H1 (cell line): ENCODE data around the gene AGER. TPM values are rescaled to one million over a fixed set of nuclear protein-coding genes. Genes with fewer than 3 reads are reported as not detected.

Source experiments
- CBX8 ChIP-seq: fragments of 300-800, 300-1000 bp; sonication (generic); IDR thresholded peaks from 2 replicates; pipeline ENCODE4 v1.7.1; 2016; ENCODE audit warnings: low read depth, low read length, borderline replicate concordance
- CEBPB ChIP-seq: IDR thresholded peaks from 2 replicates; pipeline ENCODE4 v1.6.1; 2012; ENCODE audit warnings: low read depth, low read length
- SAP30 ChIP-seq: fragments of 300-600 bp; sonication (generic); IDR thresholded peaks from 2 replicates; pipeline ENCODE4 v1.7.1; 2012; ENCODE audit warnings: low read length, moderate library complexity, mild to moderate bottlenecking, inconsistent platforms; ENCODE audit not compliant: insufficient read depth, insufficient replicate concordance
- polyA plus RNA-seq, 7 experiments: library from polyadenylated mRNA; depleted of rRNA in 3 of 7; stranded (reverse) in 5 of 7; unstranded in 2 of 7; fragments of >200 nt in 5 of 7; fragments of 200-250 nt in 2 of 7; gene quantifications; 1 replicate in 5 of 7; 2 replicates in 1 of 7; 4 replicates in 1 of 7; pipeline versions ENCODE4 v1.2.1 to v1.2.3, GENCODE V29; 2011 to 2013; ENCODE audit warnings: missing spikeins in 2 of 7, mixed read lengths in 2 of 7
- total RNA-seq: library from RNA; stranded (reverse); fragmentation: NEBNext Ultra II Directional; extraction: Animal tissue kit (Norgen Biotek cat#: 25700); gene quantifications from 2 replicates; pipeline ENCODE4 v1.2.1, GENCODE V29; 2021

Gene AGER
- total and polyA plus RNA-seq, 2 of the 8 experiments (the other 6 are each of a cell fraction or from before 2014, with no cell fraction given) = 3.8 to 10.9 TPM

- TF ChIP-seq SAP30 (no peak), CEBPB (no peak), CBX8 (no peak)
Observed at GRCh38 chr6:32190054-32190851, 6.2 kb upstream of the AGER start, which contains the start of gene PBX2 (continued).
